Rectal smooth muscle tissue (tissue), 1 donor: Measurements from ENCODE around the gene B4GALT1.

Experiments
- H3K27ac ChIP-seq: one replicate; pipeline ENCODE4 v1.7.0; 2013; ENCODE audit warnings: low read depth, low read length, inconsistent platforms
- H3K27me3 ChIP-seq: one replicate; pipeline ENCODE4 v1.7.0; 2013; ENCODE audit warnings: low read length; ENCODE audit not compliant: control insufficient read depth, insufficient read depth
- H3K36me3 ChIP-seq: one replicate; pipeline ENCODE4 v1.7.0; 2013; ENCODE audit warnings: low read length; ENCODE audit not compliant: control insufficient read depth, insufficient read depth
- H3K4me1 ChIP-seq: one replicate; pipeline ENCODE4 v1.7.0; 2013; ENCODE audit warnings: low read length; ENCODE audit not compliant: control insufficient read depth, insufficient read depth
- H3K4me3 ChIP-seq: one replicate; pipeline ENCODE4 v1.7.0; 2013; ENCODE audit warnings: low read length
- H3K9ac ChIP-seq: one replicate; pipeline ENCODE4 v1.7.0; 2013; ENCODE audit warnings: low read length

Gene B4GALT1

GRCh38 chr9:33139421-33140228 lies 27.5 kb downstream of the B4GALT1 start:
- H3K4me3 ChIP-seq, result peak overlapping the region; percentile 44
- peak overlapping the region; percentile 80 for H3K27ac ChIP-seq
- peaks cover 23% of the 10 kb centered on the region for H3K4me1 ChIP-seq
- no peak overlapping the region for H3K9ac ChIP-seq
- peaks cover 6% of the 10 kb centered on the region for H3K36me3 ChIP-seq
- no peaks in the 10 kb centered on the region for H3K27me3 ChIP-seq

- H3K27me3 ChIP-seq, result no peaks in the 10 kb centered on the region
- H3K36me3 ChIP-seq, result peaks cover 9% of the 10 kb centered on the region
- H3K9ac ChIP-seq, result no peak overlapping the region
- no peak overlapping the region for H3K4me3 ChIP-seq
- H3K27ac ChIP-seq, result no peak overlapping the region
- peaks cover 23% of the 10 kb centered on the region for H3K4me1 ChIP-seq
Measured at GRCh38 chr9:33138768-33139167, 28.4 kb downstream of the B4GALT1 start.

- peaks cover 10% of the 10 kb centered on the region for H3K36me3 ChIP-seq
- H3K27ac ChIP-seq, result no peak overlapping the region
- peaks cover 23% of the 10 kb centered on the region for H3K4me1 ChIP-seq
- no peak overlapping the region for H3K9ac ChIP-seq
- no peak overlapping the region for H3K4me3 ChIP-seq
- H3K27me3 ChIP-seq, result no peaks in the 10 kb centered on the region
Measured at GRCh38 chr9:33137781-33138264, 29.3 kb downstream of the B4GALT1 start.

- no peak overlapping the region for H3K27ac ChIP-seq
- peaks cover 23% of the 10 kb centered on the region for H3K4me1 ChIP-seq
- H3K4me3 ChIP-seq, result no peak overlapping the region
- no peaks in the 10 kb centered on the region for H3K27me3 ChIP-seq
- peaks cover 10% of the 10 kb centered on the region for H3K36me3 ChIP-seq
- no peak overlapping the region for H3K9ac ChIP-seq
Measured at GRCh38 chr9:33136721-33137670, 30.1 kb downstream of the B4GALT1 start.

- Histone ChIP-seq H3K4me1 (peaks cover 17% of the 10 kb centered on the region), H3K27me3 (no peaks in the 10 kb centered on the region), H3K27ac (no peak overlapping the region), H3K36me3 (peaks cover 10% of the 10 kb centered on the region), H3K9ac (no peak overlapping the region), H3K4me3 (no peak overlapping the region)
Measured at GRCh38 chr9:33135470-33135958, 31.6 kb downstream of the B4GALT1 start.

GRCh38 chr9:33135031-33135461 lies 32.1 kb downstream of the B4GALT1 start:
- Histone ChIP-seq H3K27me3 (no peaks in the 10 kb centered on the region), H3K36me3 (peaks cover 10% of the 10 kb centered on the region), H3K9ac (no peak overlapping the region), H3K4me1 (peaks cover 14% of the 10 kb centered on the region), H3K27ac (no peak overlapping the region), H3K4me3 (no peak overlapping the region)

GRCh38 chr9:33133186-33133585 lies 34.0 kb downstream of the B4GALT1 start:
- H3K27me3 ChIP-seq, result no peaks in the 10 kb centered on the region
- H3K4me1 ChIP-seq, result peaks cover 3% of the 10 kb centered on the region
- H3K27ac ChIP-seq, result no peak overlapping the region
- H3K9ac ChIP-seq, result no peak overlapping the region
- peaks cover 16% of the 10 kb centered on the region for H3K36me3 ChIP-seq
- H3K4me3 ChIP-seq, result no peak overlapping the region

- Histone ChIP-seq H3K4me1 (peaks cover 3% of the 10 kb centered on the region), H3K27ac (no peak overlapping the region), H3K27me3 (no peaks in the 10 kb centered on the region), H3K36me3 (peaks cover 16% of the 10 kb centered on the region), H3K9ac (no peak overlapping the region), H3K4me3 (no peak overlapping the region)
Measured at GRCh38 chr9:33131790-33132772, 35.1 kb downstream of the B4GALT1 start.

- Histone ChIP-seq H3K4me1 (peaks cover 2% of the 10 kb centered on the region), H3K9ac (no peak overlapping the region), H3K27me3 (no peaks in the 10 kb centered on the region), H3K27ac (no peak overlapping the region), H3K4me3 (no peak overlapping the region), H3K36me3 (peaks cover 16% of the 10 kb centered on the region)
Measured at GRCh38 chr9:33130961-33131789, 36.0 kb downstream of the B4GALT1 start.

- Histone ChIP-seq H3K4me1 (no peaks in the 10 kb centered on the region), H3K27ac (no peak overlapping the region), H3K36me3 (peaks cover 15% of the 10 kb centered on the region), H3K27me3 (no peaks in the 10 kb centered on the region), H3K4me3 (no peak overlapping the region), H3K9ac (no peak overlapping the region)
Measured at GRCh38 chr9:33129886-33130881, 37.0 kb downstream of the B4GALT1 start.
